ENCODE measurements around the gene PHF2. TPM values are rescaled to one million over a fixed set of nuclear protein-coding genes. Genes with fewer than 3 reads are reported as not detected.

Gene PHF2
- total RNA-seq, 1 experiment from 2014 or later, result 26.3 TPM

DNA sequence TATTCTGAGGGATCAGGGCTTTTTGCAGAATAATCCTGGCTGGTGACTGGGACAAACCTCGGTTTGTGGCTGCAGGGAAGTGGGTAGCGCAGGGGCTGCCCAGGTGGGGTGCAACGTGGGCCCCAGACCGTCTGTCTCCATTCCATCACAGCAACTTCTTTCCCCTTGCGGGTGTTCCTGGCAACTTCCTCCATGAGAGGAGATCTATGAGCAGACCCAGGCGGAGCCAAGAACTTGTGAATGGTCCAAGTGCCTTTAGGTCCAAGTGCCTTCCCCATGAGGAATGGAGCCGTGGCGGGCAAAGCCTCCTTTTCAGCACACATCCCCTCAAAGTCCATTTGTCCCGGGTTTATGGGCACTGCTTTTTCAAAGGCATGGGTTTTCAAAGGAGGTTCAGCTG, 136.5 kb downstream of the PHF2 start:
- no peaks in the 10 kb centered on the region for H3K9me2 ChIP-seq (ENCODE audit: insufficient read depth)
- BruUV-seq (replicated peaks), result no TSS peak
- TF ChIP-seq EZH2 (IDR thresholded peaks at IDR 0.05; ENCODE audit: low read depth), result no peak
- TF ChIP-seq, protein P1, sequence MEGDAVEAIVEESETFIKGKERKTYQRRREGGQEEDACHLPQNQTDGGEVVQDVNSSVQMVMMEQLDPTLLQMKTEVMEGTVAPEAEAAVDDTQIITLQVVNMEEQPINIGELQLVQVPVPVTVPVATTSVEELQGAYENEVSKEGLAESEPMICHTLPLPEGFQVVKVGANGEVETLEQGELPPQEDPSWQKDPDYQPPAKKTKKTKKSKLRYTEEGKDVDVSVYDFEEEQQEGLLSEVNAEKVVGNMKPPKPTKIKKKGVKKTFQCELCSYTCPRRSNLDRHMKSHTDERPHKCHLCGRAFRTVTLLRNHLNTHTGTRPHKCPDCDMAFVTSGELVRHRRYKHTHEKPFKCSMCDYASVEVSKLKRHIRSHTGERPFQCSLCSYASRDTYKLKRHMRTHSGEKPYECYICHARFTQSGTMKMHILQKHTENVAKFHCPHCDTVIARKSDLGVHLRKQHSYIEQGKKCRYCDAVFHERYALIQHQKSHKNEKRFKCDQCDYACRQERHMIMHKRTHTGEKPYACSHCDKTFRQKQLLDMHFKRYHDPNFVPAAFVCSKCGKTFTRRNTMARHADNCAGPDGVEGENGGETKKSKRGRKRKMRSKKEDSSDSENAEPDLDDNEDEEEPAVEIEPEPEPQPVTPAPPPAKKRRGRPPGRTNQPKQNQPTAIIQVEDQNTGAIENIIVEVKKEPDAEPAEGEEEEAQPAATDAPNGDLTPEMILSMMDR (conservative IDR thresholded peaks at IDR 0.05), result no peak
- H3K36me3 ChIP-seq (ENCODE audit: low read depth), result no peaks in the 10 kb centered on the region
- no peak for DNase-seq
- no peaks in the 10 kb centered on the region for H3F3A ChIP-seq (ENCODE audit: insufficient read depth, low read depth)
- ChIA-PET CTCF (no interaction called here), POLR2A (ENCODE audit: unreplicated experiment) (no interaction called here)
- peaks cover 43% of the 10 kb centered on the region for H3K27me3 ChIP-seq (ENCODE audit: insufficient read depth, low read depth)
- no peak overlapping the region for H3K27ac ChIP-seq
- H3K4me3 ChIP-seq, result no peak overlapping the region
- H3K9me3 ChIP-seq (ENCODE audit: insufficient read depth, low read depth), result no peaks in the 10 kb centered on the region; the same call in 1 of the 2 replicates
- no peak overlapping the region for H2AFZ ChIP-seq
- no peak overlapping the region for H3K4me2 ChIP-seq
- intact Hi-C loops (cut with micrococcal nuclease; ENCODE audit: unreplicated experiment), result no loop called here
- H3K79me2 ChIP-seq (ENCODE audit: low read depth), result no peaks in the 10 kb centered on the region
- H4K20me1 ChIP-seq (ENCODE audit: insufficient read depth), result no peaks in the 10 kb centered on the region
- H3K4me1 ChIP-seq (replicated peaks; ENCODE audit: insufficient read depth), result no peaks in the 10 kb centered on the region

DNA sequence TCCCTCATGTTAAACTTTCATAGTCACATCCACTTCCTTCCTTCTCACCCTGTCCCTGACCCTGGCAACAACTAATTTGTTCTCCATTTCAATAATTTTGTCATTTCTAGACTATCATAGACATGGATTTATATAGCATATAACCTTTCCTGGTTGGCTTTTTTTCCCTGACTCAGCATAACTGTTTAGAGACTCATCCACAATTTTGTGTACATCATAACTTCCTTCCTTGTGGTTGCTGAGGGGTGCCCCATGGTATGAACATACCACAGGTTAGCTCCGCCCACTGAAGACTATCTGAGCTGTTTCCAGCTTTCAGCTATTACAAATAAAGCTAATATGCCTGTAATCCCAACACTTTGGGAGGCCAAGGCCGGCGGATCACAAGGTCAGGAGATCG, 137.3 kb downstream of the PHF2 start:
- Histone ChIP-seq H3K36me3 (ENCODE audit: low read depth) (no peaks in the 10 kb centered on the region), H4K20me1 (ENCODE audit: insufficient read depth) (no peaks in the 10 kb centered on the region), H3K9me2 (ENCODE audit: insufficient read depth) (no peaks in the 10 kb centered on the region), H3K4me3 (no peak overlapping the region), H3K27me3 (ENCODE audit: insufficient read depth, low read depth) (peaks cover 40% of the 10 kb centered on the region), H3K27ac (no peak overlapping the region), H2AFZ (no peak overlapping the region), H3K9me3 (ENCODE audit: insufficient read depth, low read depth) (no peaks in the 10 kb centered on the region; the same call in 1 of the 2 replicates), H3F3A (ENCODE audit: insufficient read depth, low read depth) (no peaks in the 10 kb centered on the region), H3K4me2 (no peak overlapping the region), H3K4me1 (replicated peaks; ENCODE audit: insufficient read depth) (no peaks in the 10 kb centered on the region), H3K79me2 (ENCODE audit: low read depth) (no peaks in the 10 kb centered on the region)
- DNase-seq, result no peak
- TF ChIP-seq EZH2 (IDR thresholded peaks at IDR 0.05; ENCODE audit: low read depth), result no peak
- TF ChIP-seq, protein P1 (conservative IDR thresholded peaks at IDR 0.05), result no peak
- intact Hi-C loops (cut with micrococcal nuclease; ENCODE audit: unreplicated experiment), result no loop called here
- no TSS peak for BruUV-seq (replicated peaks)
- ChIA-PET POLR2A (ENCODE audit: unreplicated experiment) (no interaction called here), CTCF (no interaction called here)

DNA sequence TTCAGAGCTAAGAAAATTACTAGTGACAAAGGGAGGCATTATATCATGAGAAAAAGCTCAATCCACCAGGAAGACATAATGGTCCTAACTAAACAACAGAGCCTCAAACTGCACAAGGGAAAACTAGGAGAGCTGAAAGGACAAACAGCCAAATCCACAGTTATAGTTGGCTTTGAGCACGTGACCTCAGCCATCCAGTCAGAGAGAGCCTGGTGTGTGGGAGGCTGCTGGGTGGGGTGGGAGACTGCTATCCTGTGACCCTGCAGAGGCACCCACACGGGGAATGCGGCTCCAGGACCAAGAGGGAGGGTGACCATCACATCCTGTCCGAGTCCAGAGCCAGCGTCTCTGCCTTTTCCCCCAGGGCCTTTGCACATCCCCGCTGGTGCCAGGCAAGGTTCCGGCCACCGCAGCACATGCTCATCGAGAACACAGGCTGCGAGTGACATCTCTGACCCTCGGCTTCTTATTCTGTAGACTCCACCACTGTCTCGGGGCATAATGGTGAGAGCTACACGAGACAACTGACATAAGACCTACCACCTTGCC, 145.1 kb downstream of the PHF2 start:
- TF ChIP-seq EZH2 (IDR thresholded peaks at IDR 0.05; ENCODE audit: low read depth), result no peak
- TF ChIP-seq, protein P1 (conservative IDR thresholded peaks at IDR 0.05), result no peak
- intact Hi-C loops (cut with micrococcal nuclease; ENCODE audit: unreplicated experiment), result no loop called here
- CTCF ChIA-PET, result no interaction called here
- H2AFZ ChIP-seq, result no peak overlapping the region
- no TSS peak for BruUV-seq (replicated peaks)
- H3K27me3 ChIP-seq (ENCODE audit: insufficient read depth, low read depth), result peaks cover 70% of the 10 kb centered on the region
- H3K4me3 ChIP-seq, result no peak overlapping the region
- H3K4me2 ChIP-seq, result no peak overlapping the region
- H3K9me2 ChIP-seq (ENCODE audit: insufficient read depth), result no peaks in the 10 kb centered on the region
- H4K20me1 ChIP-seq (ENCODE audit: insufficient read depth), result no peaks in the 10 kb centered on the region
- H3K4me1 ChIP-seq (replicated peaks; ENCODE audit: insufficient read depth), result no peaks in the 10 kb centered on the region
- no peaks in the 10 kb centered on the region; the same call in 1 of the 2 replicates for H3K9me3 ChIP-seq (ENCODE audit: insufficient read depth, low read depth)
- no peak overlapping the region for H3K27ac ChIP-seq
- no peaks in the 10 kb centered on the region for H3K79me2 ChIP-seq (ENCODE audit: low read depth)
- no peaks in the 10 kb centered on the region for H3K36me3 ChIP-seq (ENCODE audit: low read depth)
- H3F3A ChIP-seq (ENCODE audit: insufficient read depth, low read depth), result no peaks in the 10 kb centered on the region
- no peak for DNase-seq
- POLR2A ChIA-PET (ENCODE audit: unreplicated experiment), result no interaction called here
